Measurements from ENCODE around the gene SSC5D. TPM values are rescaled to one million over a fixed set of nuclear protein-coding genes. Genes with fewer than 3 reads are reported as not detected.
A peak's percentile ranks its signal among the peaks of the same experiment; 100 is the strongest.

The SSC5D gene
- total and polyA plus RNA-seq, 9 of the 15 experiments (the other 6 are each of a cell fraction or from before 2014, with no cell fraction given) = 0.04 to 0.71 (median 0.14) TPM; not detected in 2

GRCh38 chr19:55526216-55527196 lies 38.3 kb downstream of the SSC5D start (continued):
- peak; percentile 59; the same call in 1 of the 2 replicates for TF ChIP-seq E2F4 (CRISPR knock-in tag; IDR thresholded peaks at IDR 0.05; ENCODE audit: low read depth)

GRCh38 chr19:55527197-55528029 lies 39.2 kb downstream of the SSC5D start:
- POLR2A ChIA-PET = interaction anchor here (1.0 kb wide), 1 partner anchor 38 kb away, joined by 3 read pairs; no protein-coding TSS in a partner anchor
- no TSS peak for BruUV-seq (replicated peaks)
- DNase-seq (ENCODE audit: extremely low read depth in 1 of 4, low spot score in 3 of 4) = no peak
- FAIRE-seq = no peak
- H4K20me1 ChIP-seq (replicated peaks; ENCODE audit: control insufficient read depth, insufficient read depth, low read length) = no peaks in the 10 kb centered on the region
- peaks cover 0 to 31% of the 10 kb centered on the region in 2 experiments; a peak in 3 of 5 replicates for H3K4me1 ChIP-seq (replicated peaks in 1 of 2; ENCODE audit: control insufficient read depth in 2 of 2, insufficient read depth in 2 of 2, low read length in 2 of 2)
- H3K27me3 ChIP-seq (ENCODE audit: control insufficient read depth in 2 of 2, insufficient read depth in 2 of 2, low read length in 2 of 2) = no peaks in the 10 kb centered on the region; a peak in 2 of 5 replicates
- no peaks in the 10 kb centered on the region for H3K36me3 ChIP-seq (ENCODE audit: control insufficient read depth, insufficient read depth, low read length)
- no peak overlapping the region for H3K4me3 ChIP-seq
- no peak overlapping the region for H3K9ac ChIP-seq (ENCODE audit: insufficient read depth in 1 of 2, low read depth in 2 of 2, low read length in 2 of 2)
- H3K4me2 ChIP-seq (ENCODE audit: insufficient read depth, low read length) = no peak overlapping the region
- intact Hi-C loops (cut with micrococcal nuclease) = no loop called here
- no peak for ATAC-seq
- CTCF ChIA-PET (ENCODE audit: low intra/inter-chr PET ratio) = no interaction called here
- H3K9me1 ChIP-seq (ENCODE audit: control insufficient read depth, insufficient read depth, low read length) = no peaks in the 10 kb centered on the region
- in situ Hi-C loops (cut with MboI) = no loop called here
- WGBS (ENCODE audit: insufficient coverage, low coverage, missing lambda C conversion rate) = 50% methylated on average over 22 of the region's 22 CpGs
- H3K27ac ChIP-seq (ENCODE audit: extremely low read depth, low read depth, low read length) = no peak overlapping the region
- no peaks in the 10 kb centered on the region for H3K79me2 ChIP-seq (ENCODE audit: control insufficient read depth, insufficient read depth, low read length)
- peaks cover 12% of the 10 kb centered on the region for H3K9me3 ChIP-seq (replicated peaks; ENCODE audit: control insufficient read depth, insufficient read depth, low read depth, low read length)
- H2AFZ ChIP-seq (ENCODE audit: low read depth, low read length) = no peak overlapping the region
- peak; percentile 100 for TF ChIP-seq ZBTB43 (CRISPR knock-in tag; IDR thresholded peaks at IDR 0.05)
- 0 out of 2 replicates have a peak, but pooled peaks have one; percentile 34 for TF ChIP-seq ZFP91 (CRISPR knock-in tag; IDR thresholded peaks at IDR 0.05)
